Measurements from ENCODE around the gene POGLUT3.

POGLUT3 gene

GRCh38 chr11:108511851-108512474, 13.8 kb upstream of the POGLUT3 start:
- Histone ChIP-seq H3K27ac (no peak overlapping the region), H3K36me3 (peaks cover 9% of the 10 kb centered on the region), H3K27me3 (ENCODE audit: insufficient read depth, low read depth, severe bottlenecking) (no peaks in the 10 kb centered on the region), H3K4me3 (ENCODE audit: low read depth, low read length) (no peak overlapping the region), H3K9me3 (ENCODE audit: severe bottlenecking) (peaks cover 2% of the 10 kb centered on the region)
- DNase-seq, result no peak
- no peak for TF ChIP-seq CTCF (IDR thresholded peaks at IDR 0.05; ENCODE audit: low read depth, low read length)

- peaks cover 2% of the 10 kb centered on the region for H3K9me3 ChIP-seq (ENCODE audit: severe bottlenecking)
- no peak overlapping the region for H3K27ac ChIP-seq
- H3K36me3 ChIP-seq, result peaks cover 2% of the 10 kb centered on the region
- H3K27me3 ChIP-seq (ENCODE audit: insufficient read depth, low read depth, severe bottlenecking), result no peaks in the 10 kb centered on the region
- DNase-seq, result no peak
- TF ChIP-seq CTCF (IDR thresholded peaks at IDR 0.05; ENCODE audit: low read depth, low read length), result no peak
- no peak overlapping the region for H3K4me3 ChIP-seq (ENCODE audit: low read depth, low read length)
Observed at GRCh38 chr11:108508653-108509593, 10.7 kb upstream of the POGLUT3 start.

GRCh38 chr11:108501396-108501795, 3.2 kb upstream of the POGLUT3 start:
- DNase-seq, result no peak
- no peaks in the 10 kb centered on the region for H3K36me3 ChIP-seq
- no peak overlapping the region for H3K27ac ChIP-seq
- H3K9me3 ChIP-seq (ENCODE audit: severe bottlenecking), result no peaks in the 10 kb centered on the region
- no peak overlapping the region for H3K4me3 ChIP-seq (ENCODE audit: low read depth, low read length)
- no peaks in the 10 kb centered on the region for H3K27me3 ChIP-seq (ENCODE audit: insufficient read depth, low read depth, severe bottlenecking)
- no peak for TF ChIP-seq CTCF (IDR thresholded peaks at IDR 0.05; ENCODE audit: low read depth, low read length)

- H3K9me3 ChIP-seq (ENCODE audit: severe bottlenecking), result no peaks in the 10 kb centered on the region
- H3K27me3 ChIP-seq (ENCODE audit: insufficient read depth, low read depth, severe bottlenecking), result no peaks in the 10 kb centered on the region
- H3K4me3 ChIP-seq (ENCODE audit: low read depth, low read length), result no peak overlapping the region
- DNase-seq, result no peak
- no peak overlapping the region for H3K27ac ChIP-seq
- no peaks in the 10 kb centered on the region for H3K36me3 ChIP-seq
- TF ChIP-seq CTCF (IDR thresholded peaks at IDR 0.05; ENCODE audit: low read depth, low read length), result no peak
Observed at GRCh38 chr11:108500721-108501120, 2.5 kb upstream of the POGLUT3 start.

GRCh38 chr11:108500169-108500568, 2.0 kb upstream of the POGLUT3 start:
- no peak for DNase-seq
- no peaks in the 10 kb centered on the region for H3K36me3 ChIP-seq
- H3K27ac ChIP-seq, result no peak overlapping the region
- no peak for TF ChIP-seq CTCF (IDR thresholded peaks at IDR 0.05; ENCODE audit: low read depth, low read length)
- H3K27me3 ChIP-seq (ENCODE audit: insufficient read depth, low read depth, severe bottlenecking), result no peaks in the 10 kb centered on the region
- H3K9me3 ChIP-seq (ENCODE audit: severe bottlenecking), result no peaks in the 10 kb centered on the region
- H3K4me3 ChIP-seq (ENCODE audit: low read depth, low read length), result no peak overlapping the region
